ENCODE data around the gene OBSCN.

The OBSCN gene

GRCh38 chr1:228298471-228298870, 90.6 kb downstream of the OBSCN start:
- no peak for TF ChIP-seq CTCF (IDR thresholded peaks at IDR 0.05; ENCODE audit: insufficient read depth, low read depth, low read length, missing control alignments)
- no peak for DNase-seq (ENCODE audit: low read depth)
- H3K4me3 ChIP-seq (ENCODE audit: low read length) = no peak overlapping the region

DNA sequence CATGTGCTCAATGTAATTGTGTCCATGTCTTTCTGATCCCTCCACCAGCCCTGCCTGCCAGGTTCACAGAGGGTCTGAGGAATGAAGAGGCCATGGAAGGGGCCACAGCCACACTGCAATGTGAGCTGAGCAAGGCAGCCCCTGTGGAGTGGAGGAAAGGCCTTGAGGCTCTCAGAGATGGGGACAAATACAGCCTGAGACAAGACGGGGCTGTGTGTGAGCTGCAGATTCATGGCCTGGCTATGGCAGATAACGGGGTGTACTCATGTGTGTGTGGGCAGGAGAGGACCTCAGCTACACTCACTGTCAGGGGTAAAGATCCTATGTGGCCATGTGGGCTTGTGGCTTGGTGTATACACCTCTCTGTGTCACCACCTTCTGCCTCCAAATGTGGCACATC, 91.4 kb downstream of the OBSCN start:
- no peak for TF ChIP-seq CTCF (IDR thresholded peaks at IDR 0.05; ENCODE audit: insufficient read depth, low read depth, low read length, missing control alignments)
- H3K4me3 ChIP-seq (ENCODE audit: low read length) = no peak overlapping the region
- no peak for DNase-seq (ENCODE audit: low read depth)

DNA sequence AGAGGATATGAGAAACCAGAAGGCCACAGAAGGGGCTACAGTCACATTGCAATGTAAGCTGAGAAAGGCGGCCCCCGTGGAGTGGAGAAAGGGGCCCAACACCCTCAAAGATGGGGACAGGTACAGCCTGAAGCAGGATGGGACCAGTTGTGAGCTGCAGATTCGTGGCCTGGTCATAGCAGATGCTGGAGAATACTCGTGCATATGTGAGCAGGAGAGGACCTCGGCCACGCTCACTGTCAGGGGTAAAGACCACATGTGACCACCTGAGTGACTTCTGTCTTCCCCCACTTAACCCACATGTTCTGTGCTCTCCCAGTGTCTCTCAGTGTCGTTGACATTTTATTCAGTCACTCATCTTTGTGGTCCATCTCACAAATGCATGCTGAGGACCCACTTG, 92.1 kb downstream of the OBSCN start:
- DNase-seq (ENCODE audit: low read depth) = no peak

GRCh38 chr1:228302086-228302485, 94.2 kb downstream of the OBSCN start:
- no peak for DNase-seq (ENCODE audit: low read depth)
- no peak for TF ChIP-seq CTCF (IDR thresholded peaks at IDR 0.05; ENCODE audit: insufficient read depth, low read depth, low read length, missing control alignments)
- H3K4me3 ChIP-seq (ENCODE audit: low read length) = no peak overlapping the region

More for the DNA sequence above, 92.1 kb downstream of the OBSCN start:
- TF ChIP-seq CTCF (IDR thresholded peaks at IDR 0.05; ENCODE audit: insufficient read depth, low read depth, low read length, missing control alignments) = no peak
- H3K4me3 ChIP-seq (ENCODE audit: low read length) = no peak overlapping the region

- H3K4me3 ChIP-seq (ENCODE audit: low read length) = no peak overlapping the region
- no peak for DNase-seq (ENCODE audit: low read depth)
- TF ChIP-seq CTCF (IDR thresholded peaks at IDR 0.05; ENCODE audit: insufficient read depth, low read depth, low read length, missing control alignments) = no peak
Observed at GRCh38 chr1:228303596-228303995, 95.8 kb downstream of the OBSCN start.

DNA sequence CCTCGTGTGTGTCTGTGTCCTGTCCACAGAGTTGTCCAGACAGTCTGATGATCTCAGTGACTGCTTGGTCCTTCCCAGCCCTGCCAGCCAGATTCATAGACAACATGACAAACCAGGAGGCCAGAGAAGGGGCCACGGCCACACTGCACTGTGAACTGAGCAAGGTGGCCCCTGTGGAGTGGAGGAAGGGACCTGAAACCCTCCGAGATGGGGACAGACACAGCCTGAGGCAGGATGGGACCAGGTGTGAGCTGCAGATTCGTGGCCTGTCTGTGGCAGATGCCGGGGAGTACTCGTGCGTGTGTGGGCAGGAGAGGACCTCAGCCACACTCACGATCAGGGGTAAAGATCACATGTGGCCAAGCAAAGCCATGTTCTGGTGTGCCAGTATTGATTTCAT, 96.4 kb downstream of the OBSCN start:
- H3K4me3 ChIP-seq (ENCODE audit: low read length) = no peak overlapping the region
- no peak for TF ChIP-seq CTCF (IDR thresholded peaks at IDR 0.05; ENCODE audit: insufficient read depth, low read depth, low read length, missing control alignments)
- DNase-seq (ENCODE audit: low read depth) = no peak

- TF ChIP-seq CTCF (IDR thresholded peaks at IDR 0.05; ENCODE audit: insufficient read depth, low read depth, low read length, missing control alignments) = no peak
- H3K4me3 ChIP-seq (ENCODE audit: low read length) = no peak overlapping the region
- DNase-seq (ENCODE audit: low read depth) = no peak
Observed at GRCh38 chr1:228304766-228305395, 97.0 kb downstream of the OBSCN start.
